Small intestine (tissue), 7 donors: ENCODE data around the gene WDR82. TPM values are rescaled to one million over a fixed set of nuclear protein-coding genes. Genes with fewer than 3 reads are reported as not detected.
A peak's percentile ranks its signal among the peaks of the same experiment; 100 is the strongest.

Experiments used
- DNase-seq, 2 donors: peaks; one replicate each; pipeline versions ENCODE4 v3.0.0 to v3.0.0-alpha.2; 2013
- FAIRE-seq: peaks from 2 replicates; lab custom pipeline; 2012; peaks lifted over from hg19 to GRCh38; lab: Jason Lieb, UNC
- H3K27ac ChIP-seq, 3 donors: one replicate each; pipeline ENCODE4 v1.5.1; 2013; ENCODE audit warnings: low read length in 2 of 3, mild to moderate bottlenecking in 2 of 3, control low read depth in 1 of 3, inconsistent platforms in 1 of 3, low read depth in 1 of 3, moderate library complexity in 1 of 3
- H3K27me3 ChIP-seq, 3 donors: one replicate each; pipeline ENCODE4 v1.6.1; 2013; ENCODE audit warnings: low read length in 3 of 3, inconsistent platforms in 1 of 3; ENCODE audit not compliant: control insufficient read depth in 3 of 3, insufficient read depth in 3 of 3
- H3K36me3 ChIP-seq, 3 donors: one replicate each; pipeline ENCODE4 v1.6.1; 2013; ENCODE audit warnings: low read length in 3 of 3, inconsistent platforms in 1 of 3, low read depth in 1 of 3, mild to moderate bottlenecking in 1 of 3, moderate library complexity in 1 of 3; ENCODE audit not compliant: control insufficient read depth in 3 of 3, insufficient read depth in 2 of 3
- H3K4me1 ChIP-seq, 3 donors: one replicate each; pipeline ENCODE4 v1.6.1; 2013; ENCODE audit warnings: low read length in 2 of 3, inconsistent platforms in 1 of 3, low read depth in 1 of 3, mild to moderate bottlenecking in 1 of 3, moderate library complexity in 1 of 3; ENCODE audit not compliant: control insufficient read depth in 3 of 3, insufficient read depth in 2 of 3
- H3K4me3 ChIP-seq, 3 donors: one replicate each; pipeline ENCODE4 v1.5.1; 2013; ENCODE audit warnings: low read length in 3 of 3, control low read depth in 1 of 3, inconsistent platforms in 1 of 3, low read depth in 1 of 3, mild to moderate bottlenecking in 1 of 3, moderate library complexity in 1 of 3
- H3K9me3 ChIP-seq, 2 donors: one replicate each; pipeline ENCODE4 v1.6.1; 2013; ENCODE audit warnings: low read depth in 1 of 2, low read length in 1 of 2; ENCODE audit not compliant: control insufficient read depth in 2 of 2, insufficient read depth in 1 of 2
- WGBS, 3 donors: extraction: QIAGEN DNeasy Blood & Tissue Kit; methylation state at CpG; one replicate each; pipeline ENCODE4 v1.1.7; 2013; 5-methylcytosine and 5-hydroxymethylcytosine counted together
- polyA plus RNA-seq, 4 donors: library from polyadenylated mRNA; stranded (reverse) in 3 of 4; unstranded in 1 of 4; fragments of 200-250 nt in 3 of 4; fragments of 120-200 nt in 1 of 4; gene quantifications; one replicate each; pipeline versions ENCODE4 v1.2.1 to v1.2.3, GENCODE V29; 2013
- donor health status: healthy with polysubstance abuse.
- donor health status: control.
- donor health status: control.
- donor health status: Bipolar disorder and iron deficiency.
- donor health status: healthy.

Gene WDR82
- polyA plus RNA-seq, 4 donors = 25.9 to 64.3 (median 36.1) TPM

GRCh38 chr3:52221141-52221562 is 57.3 kb downstream of the WDR82 start:
- peaks cover 4 to 27% (median 8%) of the 10 kb centered on the region in 3 donors for H3K4me1 ChIP-seq

GRCh38 chr3:52220380-52221026 is 57.9 kb downstream of the WDR82 start:
- Histone ChIP-seq H3K9me3 (no peaks in the 10 kb centered on the region), H3K27me3 (no peaks in the 10 kb centered on the region), H3K4me1 (peaks cover 4 to 27% (median 8%) of the 10 kb centered on the region in 3 donors), H3K36me3 (peaks cover 0 to 16% (median 3%) of the 10 kb centered on the region in 3 donors), H3K27ac (no peak overlapping the region), H3K4me3 (no peak overlapping the region)
- WGBS, 3 donors = 26 to 31% (median 30%) methylated on average over 9 of the region's 9 CpGs
- peak; percentile 72 to 86 for DNase-seq
- no peak for FAIRE-seq

More at GRCh38 chr3:52221141-52221562, 57.3 kb downstream of the WDR82 start:
- DNase-seq (no peak), FAIRE-seq (no peak)
- peaks cover 0 to 10% (median 0%) of the 10 kb centered on the region in 3 donors for H3K36me3 ChIP-seq
- WGBS, 3 donors = 96% methylated on average over 23 to 27 of the region's 27 CpGs
- H3K4me3 ChIP-seq = no peak overlapping the region
- no peaks in the 10 kb centered on the region for H3K27me3 ChIP-seq
- H3K27ac ChIP-seq = no peak overlapping the region
- no peaks in the 10 kb centered on the region for H3K9me3 ChIP-seq

- H3K36me3 ChIP-seq = peaks cover 0 to 30% (median 7%) of the 10 kb centered on the region in 3 donors
- peak overlapping the region in 2 of 3 donors; percentile 17 to 65 for H3K27ac ChIP-seq
- H3K9me3 ChIP-seq = no peaks in the 10 kb centered on the region
- H3K27me3 ChIP-seq = no peaks in the 10 kb centered on the region
- peaks cover 4 to 27% (median 8%) of the 10 kb centered on the region in 3 donors for H3K4me1 ChIP-seq
- DNase-seq (no peak), FAIRE-seq (no peak)
- H3K4me3 ChIP-seq = no peak overlapping the region
- 64 to 80% (median 76%) methylated on average over 6 of the region's 6 CpGs for WGBS, 3 donors
Observed at GRCh38 chr3:52218937-52219650, 59.4 kb downstream of the WDR82 start.

GRCh38 chr3:52218454-52218853 is 60.0 kb downstream of the WDR82 start:
- Histone ChIP-seq H3K27ac (peak overlapping the region; percentile 17 to 94 (median 90)), H3K27me3 (no peaks in the 10 kb centered on the region), H3K36me3 (peaks cover 2 to 33% (median 9%) of the 10 kb centered on the region in 3 donors), H3K4me1 (peaks cover 4 to 28% (median 8%) of the 10 kb centered on the region in 3 donors), H3K4me3 (no peak overlapping the region), H3K9me3 (no peaks in the 10 kb centered on the region)
- DNase-seq (peak in 1 of 2 donors; percentile 37), FAIRE-seq (no peak)
- WGBS, 3 donors = 46 to 64% (median 47%) methylated on average over 12 of the region's 12 CpGs

GRCh38 chr3:52218026-52218425 is 60.4 kb downstream of the WDR82 start:
- Histone ChIP-seq H3K27ac (peak overlapping the region; percentile 67 to 94 (median 90)), H3K36me3 (peaks cover 3 to 37% (median 12%) of the 10 kb centered on the region in 3 donors), H3K27me3 (no peaks in the 10 kb centered on the region), H3K4me1 (peaks cover 4 to 31% (median 8%) of the 10 kb centered on the region in 3 donors), H3K9me3 (no peaks in the 10 kb centered on the region), H3K4me3 (no peak overlapping the region)
- 56 to 71% (median 64%) methylated on average over 3 of the region's 3 CpGs for WGBS, 3 donors
- FAIRE-seq (no peak), DNase-seq (peak in 1 of 2 donors; percentile 24)

- H3K27me3 ChIP-seq = no peaks in the 10 kb centered on the region
- H3K36me3 ChIP-seq = peaks cover 3 to 41% (median 15%) of the 10 kb centered on the region in 3 donors
- no peak for DNase-seq
- H3K27ac ChIP-seq = peak overlapping the region; percentile 67 to 94 (median 90)
- H3K4me3 ChIP-seq = no peak overlapping the region
- peaks cover 4 to 35% (median 8%) of the 10 kb centered on the region in 3 donors for H3K4me1 ChIP-seq
- no peaks in the 10 kb centered on the region for H3K9me3 ChIP-seq
- FAIRE-seq = no peak
- 27 to 48% (median 39%) methylated on average over 10 of the region's 10 CpGs for WGBS, 3 donors
Observed at GRCh38 chr3:52217409-52217805, 61.0 kb downstream of the WDR82 start.

- H3K9me3 ChIP-seq = no peaks in the 10 kb centered on the region
- no peak overlapping the region for H3K4me3 ChIP-seq
- H3K27ac ChIP-seq = peak overlapping the region; percentile 67 to 94 (median 90)
- peaks cover 7 to 46% (median 18%) of the 10 kb centered on the region in 3 donors for H3K36me3 ChIP-seq
- WGBS, 3 donors = 12 to 26% (median 21%) methylated on average over 13 of the region's 13 CpGs
- DNase-seq (peak; percentile 68 to 97), FAIRE-seq (no peak)
- H3K27me3 ChIP-seq = no peaks in the 10 kb centered on the region
- peaks cover 4 to 41% (median 8%) of the 10 kb centered on the region in 3 donors for H3K4me1 ChIP-seq
Observed at GRCh38 chr3:52216585-52217408, 61.7 kb downstream of the WDR82 start.

GRCh38 chr3:52215351-52215750 is 63.1 kb downstream of the WDR82 start:
- 94 to 97% (median 97%) methylated on average over 7 of the region's 7 CpGs for WGBS, 3 donors
- DNase-seq (no peak), FAIRE-seq (no peak)
- Histone ChIP-seq H3K9me3 (no peaks in the 10 kb centered on the region), H3K27me3 (no peaks in the 10 kb centered on the region), H3K4me3 (no peak overlapping the region), H3K4me1 (peaks cover 4 to 48% (median 6%) of the 10 kb centered on the region in 3 donors), H3K27ac (peak overlapping the region in 1 of 3 donors; percentile 94), H3K36me3 (peaks cover 7 to 55% (median 25%) of the 10 kb centered on the region in 3 donors)
